T-helper 2 cell treated with Interferon-gamma antibody and Interleukin-4, amounts not matched to agents 100 ng/mL and 5 ng/mL, for 36 hours (primary cell): ENCODE results near the gene ZBTB7C. TPM values are rescaled to one million over a fixed set of nuclear protein-coding genes. Genes with fewer than 3 reads are reported as not detected.

Experiments used
- intact Hi-C: fragments of 100-400 bp; cut with micrococcal nuclease; formaldehyde crosslinking; loops from one replicate; pipeline ENCODE4 v1.15.1; 2023
- total RNA-seq: library from RNA; stranded (reverse); gene quantifications from 2 replicates; pipeline ENCODE4 v1.2.3, GENCODE V29; 2022

Gene ZBTB7C
- total RNA-seq, 1 donor from 2014 or later: 0.11 TPM

GRCh38 chr18:48105317-48105716 lies 303.9 kb downstream of the ZBTB7C start:
- intact Hi-C loops: no loop called here

GRCh38 chr18:48104705-48105104 lies 304.5 kb downstream of the ZBTB7C start:
- intact Hi-C loops: no loop called here

GRCh38 chr18:48100651-48101165 lies 308.5 kb downstream of the ZBTB7C start:
- intact Hi-C loops: no loop called here

- intact Hi-C loops: no loop called here
Measured at GRCh38 chr18:48100165-48100575, 309.0 kb downstream of the ZBTB7C start.

GRCh38 chr18:48099481-48100164 lies 309.6 kb downstream of the ZBTB7C start:
- intact Hi-C loops: no loop called here

GRCh38 chr18:48098538-48098937 lies 310.6 kb downstream of the ZBTB7C start:
- intact Hi-C loops: no loop called here

GRCh38 chr18:48098007-48098406 lies 311.2 kb downstream of the ZBTB7C start:
- intact Hi-C loops: no loop called here

GRCh38 chr18:48095726-48096125 lies 313.5 kb downstream of the ZBTB7C start:
- intact Hi-C loops: no loop called here

- intact Hi-C loops: no loop called here
Measured at GRCh38 chr18:48093104-48093503, 316.1 kb downstream of the ZBTB7C start.

- intact Hi-C loops: no loop called here
Measured at GRCh38 chr18:48091869-48092497, 317.2 kb downstream of the ZBTB7C start.

- intact Hi-C loops: no loop called here
Measured at GRCh38 chr18:48090702-48091101, 318.5 kb downstream of the ZBTB7C start.

GRCh38 chr18:48090021-48090420 lies 319.2 kb downstream of the ZBTB7C start:
- intact Hi-C loops: no loop called here

- intact Hi-C loops: no loop called here
Measured at GRCh38 chr18:48085781-48086487, 323.2 kb downstream of the ZBTB7C start.

GRCh38 chr18:48084858-48085257 lies 324.3 kb downstream of the ZBTB7C start:
- intact Hi-C loops: no loop called here

GRCh38 chr18:48084041-48084757 lies 325.0 kb downstream of the ZBTB7C start:
- intact Hi-C loops: no loop called here

- intact Hi-C loops: no loop called here
Measured at GRCh38 chr18:48080546-48080945, 328.6 kb downstream of the ZBTB7C start.

- intact Hi-C loops: no loop called here
Measured at GRCh38 chr18:48079885-48080284, 329.3 kb downstream of the ZBTB7C start.

- intact Hi-C loops: no loop called here
Measured at GRCh38 chr18:48078448-48078847, 330.7 kb downstream of the ZBTB7C start.

GRCh38 chr18:48077291-48077690 lies 331.9 kb downstream of the ZBTB7C start:
- intact Hi-C loops: no loop called here

- intact Hi-C loops: no loop called here
Measured at GRCh38 chr18:48076461-48076860, 332.7 kb downstream of the ZBTB7C start.

GRCh38 chr18:48075707-48076093 lies 333.5 kb downstream of the ZBTB7C start:
- intact Hi-C loops: no loop called here
